GM18499 (cell line): ENCODE results near the gene BRMS1L.

Experiments used
- ATAC-seq: cut with Tn5 transposase; IDR thresholded peaks from one replicate; pipeline ENCODE4 v1.9.1; 2021; ENCODE audit warnings: moderate number of reproducible peaks; ENCODE audit not compliant: insufficient read depth, unreplicated experiment

Gene BRMS1L

GRCh38 chr14:35910191-35910590 lies 84.1 kb downstream of the BRMS1L start:
- no peak for ATAC-seq

DNA sequence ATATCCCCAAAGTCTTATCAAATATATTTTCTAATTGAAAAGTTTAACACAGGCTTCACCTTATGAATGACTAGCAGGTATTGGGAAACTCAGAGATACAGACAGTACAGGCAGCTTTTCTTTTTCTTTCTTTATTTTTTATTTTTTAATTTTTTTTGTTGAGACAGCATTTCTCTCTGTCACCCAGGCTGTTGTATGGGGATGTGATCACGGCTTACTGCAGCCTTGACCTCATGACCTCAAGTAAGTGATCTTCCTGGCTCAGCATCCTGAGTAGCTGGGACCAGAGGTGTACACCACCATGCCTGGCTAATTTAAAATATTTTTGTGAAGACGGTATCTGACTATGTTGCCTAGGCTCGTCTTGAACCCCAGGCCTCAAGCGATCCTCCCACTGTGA lies 85.0 kb downstream of the BRMS1L start:
- no peak for ATAC-seq

DNA sequence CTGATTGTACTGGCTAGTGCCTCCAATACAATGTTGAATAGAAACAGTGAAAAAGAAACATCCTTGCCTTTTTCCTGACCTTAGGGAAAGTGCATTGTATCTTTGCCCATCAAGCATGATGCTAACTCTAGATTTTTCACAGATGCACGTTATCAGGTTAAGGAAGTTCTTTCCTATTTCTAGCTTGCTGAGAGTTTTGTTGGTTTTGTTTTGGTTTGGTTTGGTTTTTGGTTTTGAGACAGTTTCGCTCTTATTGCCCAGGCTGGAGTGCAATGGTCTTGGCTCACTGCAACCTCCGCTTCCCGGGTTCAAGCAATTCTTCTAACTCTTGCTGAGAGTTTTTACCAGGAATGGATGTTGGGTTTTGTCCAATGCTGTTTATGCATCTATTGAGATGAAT lies 89.0 kb downstream of the BRMS1L start:
- no peak for ATAC-seq

DNA sequence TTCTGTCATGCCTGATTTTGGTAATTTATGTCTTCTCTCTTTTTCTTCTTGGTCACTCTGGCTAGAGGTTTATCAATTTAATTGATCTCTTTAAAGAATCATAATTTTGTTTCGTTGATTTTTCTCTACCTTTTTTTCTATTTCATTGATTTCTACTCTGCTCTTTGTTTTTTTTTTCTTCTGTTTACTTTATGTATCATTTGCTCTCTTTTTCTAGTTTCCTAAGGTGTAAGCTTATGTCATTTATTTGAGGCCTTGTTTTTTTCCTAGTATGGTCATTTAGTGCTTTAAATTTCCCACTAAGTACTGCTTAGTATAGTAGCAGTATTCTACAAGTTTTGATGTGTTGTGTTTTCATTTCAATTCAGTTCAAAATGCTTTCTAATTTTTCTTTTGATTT lies 89.6 kb downstream of the BRMS1L start:
- ATAC-seq = no peak
